Measurements from ENCODE around the gene SMARCC2.

GRCh38 chr12:56197921-56198635 is 8.8 kb upstream of the SMARCC2 start:
- TF ChIP-seq CTCF (conservative IDR thresholded peaks at IDR 0.05; ENCODE audit: low read length) (no peak), EZH2phosphoT487 (IDR thresholded peaks at IDR 0.05; ENCODE audit: borderline replicate concordance, low read depth, low read length) (no peak)
